K562 (cell line): ENCODE measurements around the gene RRM2. TPM values are rescaled to one million over a fixed set of nuclear protein-coding genes. Genes with fewer than 3 reads are reported as not detected.
A peak's percentile ranks its signal among the peaks of the same experiment; 100 is the strongest.
"Not testable (repeated sequence)": the region's sequence is repeated elsewhere in the genome, so short reads cannot be mapped to it uniquely, and the experiment has no call there.

ENCODE experiments used
- ATAC-seq: fragments of 200-7000 bp; cut with Tn5 transposase; 3 replicates; pipeline ENCODE4 v1.9.1; 2020; ENCODE audit warnings: moderate library complexity
- BruUV-seq: library from RNA; stranded (reverse); fragments of 400-500 nt; replicated peaks from 2 replicates; lab custom pipeline; 2021; lab: Mats Ljungman, UMichigan
- CTCF ChIA-PET: fragments of 300-600 bp; formaldehyde crosslinking; extraction: SDS; loops from one replicate; lab custom pipeline; 2021; ENCODE audit warnings: low intra/inter-chr PET ratio; lab: Yijun Ruan, JAX
- POLR2A ChIA-PET: fragments of 300-600, 350-650 bp; sonication (Branson Sonifier 250); formaldehyde crosslinking; extraction: SDS; loops from one replicate; lab custom pipeline; 2021; ENCODE audit warnings: antibody characterized with exemption, inconsistent platforms; lab: Yijun Ruan, JAX
- DNase-seq, 4 experiments: peaks; one replicate each; pipeline versions ENCODE4 v3.0.0 to v3.0.0-alpha.2; 2011 to 2018; ENCODE audit warnings: low spot score in 3 of 4, mixed read lengths in 3 of 4; ENCODE audit errors: extremely low read depth in 1 of 4
- FAIRE-seq: peaks from 2 replicates; lab custom pipeline; 2011; peaks lifted over from hg19 to GRCh38; lab: Jason Lieb, UNC
- H2AFZ ChIP-seq: 2 replicates; pipeline ENCODE4 v1.6.0; 2011; ENCODE audit warnings: low read depth, low read length, control low read depth, inconsistent platforms
- H3K27ac ChIP-seq: fragments of 200-600 bp; 3 replicates; pipeline ENCODE4 v1.8.0; 2011; ENCODE audit warnings: low read depth, mild to moderate bottlenecking, control low read depth, inconsistent platforms, low read length, moderate library complexity, mixed read lengths; ENCODE audit errors: extremely low read depth
- H3K27me3 ChIP-seq, 2 experiments: fragments of 300-600 bp in 1 of 2; 2 replicates in 1 of 2; 3 replicates in 1 of 2; pipeline versions ENCODE4 v1.6.0 to v1.8.0; 2011; ENCODE audit warnings: inconsistent platforms in 2 of 2, low read length in 2 of 2, mild to moderate bottlenecking in 1 of 2, mixed read lengths in 1 of 2, moderate library complexity in 1 of 2; ENCODE audit not compliant: control insufficient read depth in 2 of 2, insufficient read depth in 2 of 2
- H3K36me3 ChIP-seq: fragments of 300-600 bp; 3 replicates; pipeline ENCODE4 v1.8.0; 2011; ENCODE audit warnings: mild to moderate bottlenecking, low read length, inconsistent platforms; ENCODE audit not compliant: control insufficient read depth, insufficient read depth
- H3K4me1 ChIP-seq, 2 experiments: fragments of 200-600 bp in 1 of 2; replicated peaks in 1 of 2; 2 replicates in 1 of 2; 3 replicates in 1 of 2; pipeline versions ENCODE4 v1.5.1 to v1.8.0; 2011; ENCODE audit warnings: inconsistent platforms in 2 of 2, low read length in 2 of 2, mild to moderate bottlenecking in 1 of 2, mixed read lengths in 1 of 2, moderate library complexity in 1 of 2; ENCODE audit not compliant: control insufficient read depth in 2 of 2, insufficient read depth in 2 of 2
- H3K4me2 ChIP-seq: 2 replicates; pipeline ENCODE4 v1.6.1; 2011; ENCODE audit warnings: low read length, control low read depth, inconsistent platforms, mixed read lengths; ENCODE audit not compliant: insufficient read depth
- H3K4me3 ChIP-seq: fragments of 200-600 bp; sonication (generic), shearing (Covaris generic); 2 replicates; pipeline ENCODE4 v1.5.1; 2016; ENCODE audit warnings: control low read depth, inconsistent platforms
- H3K79me2 ChIP-seq: fragments of 200-600 bp; 3 replicates; pipeline ENCODE4 v1.8.0; 2011; ENCODE audit warnings: low read length, inconsistent platforms; ENCODE audit not compliant: control insufficient read depth, insufficient read depth
- H3K9ac ChIP-seq, 2 experiments: 2 replicates each; pipeline versions ENCODE4 v1.6.0 to v1.6.1; 2011; ENCODE audit warnings: low read depth in 2 of 2, low read length in 2 of 2, control low read depth in 1 of 2, inconsistent platforms in 1 of 2, mild to moderate bottlenecking in 1 of 2, mixed read lengths in 1 of 2; ENCODE audit not compliant: insufficient read depth in 1 of 2
- H3K9me1 ChIP-seq: one replicate; pipeline ENCODE4 v1.6.0; 2011; ENCODE audit warnings: inconsistent platforms, mild to moderate bottlenecking, low read length, moderate library complexity; ENCODE audit not compliant: control insufficient read depth, insufficient read depth
- H3K9me3 ChIP-seq: replicated peaks from 2 replicates; pipeline ENCODE4 v1.5.1; 2011; ENCODE audit warnings: low read depth, low read length, inconsistent platforms; ENCODE audit not compliant: control insufficient read depth, insufficient read depth
- H4K20me1 ChIP-seq: replicated peaks from 2 replicates; pipeline ENCODE4 v1.6.1; 2011; ENCODE audit warnings: low read length, inconsistent platforms, mixed read lengths; ENCODE audit not compliant: control insufficient read depth, insufficient read depth
- CSDE1 ChIP-seq, 2 experiments: fragments of 450-650 bp; IDR thresholded peaks; 2 replicates each; pipeline ENCODE4 v1.6.1; 2016; ENCODE audit warnings: mild to moderate bottlenecking in 1 of 2
- HNRNPLL ChIP-seq: fragments of 200-400 bp; formaldehyde crosslinking; IDR thresholded peaks from 2 replicates; pipeline ENCODE4 v1.6.1; 2017; ENCODE audit warnings: low read length, low read depth, mild to moderate bottlenecking; ENCODE audit not compliant: poor library complexity, severe bottlenecking
- HNRNPUL1 ChIP-seq: fragments of 200-400 bp; formaldehyde crosslinking; IDR thresholded peaks from 2 replicates; pipeline ENCODE4 v1.6.1; 2017; ENCODE audit warnings: low read length
- KDM2B ChIP-seq: fragments of 250-450 bp; sonication (Bioruptor Pico); IDR thresholded peaks from 2 replicates; pipeline ENCODE4 v1.8.0; 2021; ENCODE audit warnings: mild to moderate bottlenecking, moderate library complexity
- L3MBTL2 ChIP-seq: fragments of 450-650 bp; IDR thresholded peaks from 2 replicates; pipeline ENCODE4 v1.6.1; 2016; ENCODE audit warnings: mild to moderate bottlenecking, moderate library complexity
- NFYB ChIP-seq: IDR thresholded peaks from 2 replicates; pipeline ENCODE4 v1.6.1; 2011; ENCODE audit warnings: mild to moderate bottlenecking, moderate library complexity; ENCODE audit not compliant: insufficient read length; ENCODE audit errors: extremely low read depth
- NRF1 ChIP-seq, 2 experiments: fragments of 450-650 bp; IDR thresholded peaks in 1 of 2; conservative IDR thresholded peaks in 1 of 2; 2 replicates each; pipeline ENCODE4 v1.6.1; 2014; ENCODE audit warnings: mild to moderate bottlenecking in 2 of 2
- RFX1 ChIP-seq: fragments of 450-650 bp; IDR thresholded peaks from 2 replicates; pipeline ENCODE4 v1.6.1; 2016; ENCODE audit warnings: mild to moderate bottlenecking, moderate library complexity
- ZNF232 ChIP-seq: sonication (generic); formaldehyde crosslinking; IDR thresholded peaks from 2 replicates; pipeline ENCODE4 v1.8.0; 2022; ENCODE audit warnings: mild to moderate bottlenecking, missing genetic modification reagents
- WGBS: fragments of 100-300 bp; shearing (Covaris generic); methylation state at CpG from one replicate; pipeline ENCODE4 v1.1.6; 2016; ENCODE audit warnings: low coverage, mixed read lengths; ENCODE audit not compliant: insufficient coverage; ENCODE audit errors: missing lambda C conversion rate; 5-methylcytosine and 5-hydroxymethylcytosine counted together
- in situ Hi-C: fragments of 300-500 bp; cut with MboI; formaldehyde crosslinking; loops from 4 replicates; pipeline ENCODE4 v1.15.0; 2018; ENCODE audit warnings: inconsistent platforms, mixed read lengths
- intact Hi-C: fragments of 100-400 bp; cut with micrococcal nuclease; formaldehyde crosslinking; loops from 2 replicates; pipeline ENCODE4 v1.14.2; 2022
- polyA plus RNA-seq, 8 experiments: library from polyadenylated mRNA; depleted of rRNA in 4 of 8; stranded (reverse) in 5 of 8; unstranded in 3 of 8; fragments of >200 nt; fragmentation: Nextera tagmentation in 2 of 8; fragmentation: Illumina TruSeq in 1 of 8; extraction: Ambion mirVana in 2 of 8; extraction: Trizol in 1 of 8; gene quantifications; 2 replicates each; pipeline versions ENCODE4 v1.2.1 to v1.2.3, GENCODE V29; 2011 to 2014; ENCODE audit warnings: inconsistent platforms in 1 of 8, missing spikeins in 1 of 8
- total RNA-seq, 7 experiments: library from RNA; depleted of rRNA in 6 of 7; stranded (reverse); fragments of >200 nt in 6 of 7; fragmentation: Illumina TruSeq in 2 of 7; extraction: Trizol in 2 of 7; gene quantifications; 2 replicates each; pipeline versions ENCODE4 v1.2.1 to v1.2.3, GENCODE V29; 2011 to 2021; ENCODE audit warnings: low replicate concordance in 1 of 7

The RRM2 gene
- total and polyA plus RNA-seq, 9 of the 15 experiments (the other 6 are each of a cell fraction or from before 2014, with no cell fraction given), result 50.1 to 244 (median 128) TPM

- CTCF ChIA-PET, result not testable (repeated sequence)
- WGBS, result 79% methylated on average over 2 of the region's 2 CpGs
These were observed 30.7 kb upstream of the RRM2 start for GRCh38 chr2:10091889-10092244.

GRCh38 chr2:10094271-10094814 is 28.2 kb upstream of the RRM2 start:
- 24% methylated on average over 13 of the region's 13 CpGs for WGBS
- peaks cover 8 to 22% of the 10 kb centered on the region in 2 experiments; a peak in 4 of 5 replicates for H3K27me3 ChIP-seq
- peaks cover 2 to 21% of the 10 kb centered on the region in 2 experiments; a peak in 3 of 5 replicates for H3K4me1 ChIP-seq
- no peak overlapping the region for H3K4me2 ChIP-seq
- peak overlapping the region in 1 of 2 experiments; percentile 46; a peak in 1 of 4 replicates for H3K9ac ChIP-seq
- peak in 1 of 4 experiments; percentile 39 for DNase-seq
- no peaks in the 10 kb centered on the region for H3K9me1 ChIP-seq
- POLR2A ChIA-PET, result interaction anchor here (0.9 to 1.4 kb wide), 2 partner anchors 9 kb away, joined by 3 to 5 read pairs; no protein-coding TSS in a partner anchor
- H3K4me3 ChIP-seq, result no peak overlapping the region
- CTCF ChIA-PET, result no interaction called here
- H3K9me3 ChIP-seq, result no peaks in the 10 kb centered on the region
- TF ChIP-seq RFX1 (peak; percentile 94), KDM2B (CRISPR knock-in tag) (no peak), CSDE1 (IDR thresholded peaks at IDR 0.05) (peak in 1 of 2 experiments; percentile 63; a peak in 1 of 4 replicates), L3MBTL2 (no peak), HNRNPLL (no peak), NRF1 (conservative IDR thresholded peaks at IDR 0.05 in 1 of 2, IDR thresholded peaks at IDR 0.05 in 1 of 2) (0 out of 4 replicates have a peak, but pooled peaks of 1 of the 2 experiments have one; percentile 15), ZNF232 (CRISPR knock-in tag) (no peak), HNRNPUL1 (no peak)
- no peaks in the 10 kb centered on the region for H4K20me1 ChIP-seq
- ATAC-seq, result no peak
- no peak for FAIRE-seq
- H3K27ac ChIP-seq, result no peak overlapping the region
- H2AFZ ChIP-seq, result no peak overlapping the region
- H3K79me2 ChIP-seq, result no peaks in the 10 kb centered on the region
- in situ Hi-C loops (no loop called here), intact Hi-C loops (no loop called here)
- no peaks in the 10 kb centered on the region for H3K36me3 ChIP-seq
- BruUV-seq, result no TSS peak

More at GRCh38 chr2:10091889-10092244, 30.7 kb upstream of the RRM2 start:
- BruUV-seq, H3K27ac ChIP-seq, H3K36me3 ChIP-seq, in situ Hi-C loops, FAIRE-seq, H3K9ac ChIP-seq, H3K9me1 ChIP-seq, H3K4me2 ChIP-seq, H3K79me2 ChIP-seq, H3K9me3 ChIP-seq, ATAC-seq, intact Hi-C loops, DNase-seq, H4K20me1 ChIP-seq, H2AFZ ChIP-seq, H3K4me3 ChIP-seq: not testable (repeated sequence)
- POLR2A ChIA-PET, result interaction anchor here (0.7 to 1.4 kb wide), 3 partner anchors 9 to 19 kb away, joined by 3 to 5 read pairs (median 3); no protein-coding TSS in a partner anchor
- peaks cover 0 to 15% of the 10 kb centered on the region in 2 experiments; a peak in 3 of 5 replicates for H3K4me1 ChIP-seq
- peak; percentile 8 for TF ChIP-seq NFYB
- H3K27me3 ChIP-seq, result peaks cover 8 to 22% of the 10 kb centered on the region in 2 experiments; a peak in 4 of 5 replicates
